Measurements from ENCODE around the gene PROCA1. TPM values are rescaled to one million over a fixed set of nuclear protein-coding genes. Genes with fewer than 3 reads are reported as not detected.

Gene PROCA1
- polyA plus RNA-seq, 4 donors: 2.3 to 5.4 (median 4.4) TPM

GRCh38 chr17:28702026-28702751 lies 9.5 kb downstream of the PROCA1 start:
- peaks cover 25 to 94% (median 38%) of the 10 kb centered on the region in 3 donors for H3K36me3 ChIP-seq (ENCODE audit: control insufficient read depth in 3 of 3, insufficient read depth in 2 of 3, low read depth in 1 of 3, low read length in 3 of 3)
- no peak overlapping the region for H3K4me3 ChIP-seq (ENCODE audit: low read depth in 1 of 3, low read length in 3 of 3)
- no peaks in the 10 kb centered on the region for H3K9me3 ChIP-seq (ENCODE audit: control insufficient read depth in 2 of 2, insufficient read depth in 1 of 2, low read depth in 1 of 2, low read length in 1 of 2)
- no peak for DNase-seq
- WGBS, 3 donors: 77 to 86% (median 80%) methylated on average over 10 of the region's 10 CpGs
- FAIRE-seq: no peak
- H3K4me1 ChIP-seq (ENCODE audit: control insufficient read depth in 3 of 3, insufficient read depth in 2 of 3, low read depth in 1 of 3, low read length in 2 of 3): peaks cover 0 to 34% (median 9%) of the 10 kb centered on the region in 3 donors
- no peak overlapping the region for H3K27ac ChIP-seq (ENCODE audit: low read depth in 1 of 3, low read length in 2 of 3)
- H3K27me3 ChIP-seq (ENCODE audit: control insufficient read depth in 3 of 3, insufficient read depth in 3 of 3, low read length in 3 of 3): no peaks in the 10 kb centered on the region

DNA sequence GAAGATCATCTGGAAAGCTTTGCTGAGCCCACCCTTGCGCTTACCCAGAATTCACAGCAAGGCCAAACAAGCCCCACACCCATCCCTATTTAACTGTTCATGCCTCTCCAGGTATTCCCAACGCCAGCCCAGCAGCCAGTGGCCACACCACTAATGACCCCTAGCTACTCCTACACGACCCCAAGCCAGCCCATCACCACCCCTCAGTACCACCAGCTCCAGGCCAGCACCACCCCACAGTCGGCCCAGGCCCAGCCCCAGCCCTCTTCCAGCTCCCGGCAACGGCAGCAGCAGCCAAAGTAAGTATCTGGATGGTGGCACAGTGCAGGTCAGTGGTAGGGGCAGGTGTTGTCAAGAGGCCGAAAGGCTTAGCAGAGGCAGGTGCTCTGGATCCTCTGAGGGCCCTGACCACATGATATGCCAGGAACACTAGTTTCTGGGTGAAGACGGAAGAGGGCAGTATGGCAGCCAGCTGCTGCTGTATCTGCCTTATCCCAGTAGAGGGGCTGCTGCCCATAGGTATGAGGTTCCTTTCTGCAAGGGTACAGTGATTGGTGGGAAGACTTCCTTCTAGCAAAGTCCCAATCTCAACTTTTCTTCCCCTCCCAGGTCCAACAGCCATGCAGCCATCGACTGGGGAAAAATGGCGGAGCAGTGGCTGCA lies 10.7 kb downstream of the PROCA1 start:
- no peak for FAIRE-seq
- WGBS, 3 donors: 91 to 93% (median 91%) methylated on average over 10 of the region's 10 CpGs
- peaks cover 29 to 98% (median 38%) of the 10 kb centered on the region in 3 donors for H3K36me3 ChIP-seq (ENCODE audit: control insufficient read depth in 3 of 3, insufficient read depth in 2 of 3, low read depth in 1 of 3, low read length in 3 of 3)

DNA sequence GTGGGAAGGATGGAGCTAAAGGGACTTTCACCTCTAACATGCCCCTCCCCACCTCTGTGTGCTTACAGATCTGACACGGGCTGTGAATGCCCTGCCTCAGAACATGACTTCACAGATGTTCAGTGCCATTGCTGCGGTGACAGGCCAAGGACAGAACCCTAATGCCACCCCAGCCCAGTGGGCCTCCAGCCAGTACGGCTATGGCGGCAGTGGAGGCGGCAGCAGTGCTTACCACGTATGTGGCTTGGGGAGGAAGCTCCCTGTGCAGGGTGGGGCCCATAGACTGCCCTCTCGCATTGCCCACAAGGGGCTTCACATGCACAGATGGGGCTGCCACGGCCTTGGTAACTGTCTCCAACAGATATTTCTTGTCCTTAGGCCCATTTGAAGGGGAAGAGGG lies 11.4 kb downstream of the PROCA1 start:
- H3K9me3 ChIP-seq (ENCODE audit: control insufficient read depth in 2 of 2, insufficient read depth in 1 of 2, low read depth in 1 of 2, low read length in 1 of 2): no peaks in the 10 kb centered on the region
- peaks cover 29 to 98% (median 43%) of the 10 kb centered on the region in 3 donors for H3K36me3 ChIP-seq (ENCODE audit: control insufficient read depth in 3 of 3, insufficient read depth in 2 of 3, low read depth in 1 of 3, low read length in 3 of 3)
- DNase-seq (peak in 1 of 2 donors; percentile 72), FAIRE-seq (no peak)
- H3K27me3 ChIP-seq (ENCODE audit: control insufficient read depth in 3 of 3, insufficient read depth in 3 of 3, low read length in 3 of 3): no peaks in the 10 kb centered on the region
- no peak overlapping the region for H3K4me3 ChIP-seq (ENCODE audit: low read depth in 1 of 3, low read length in 3 of 3)
- WGBS, 3 donors: 35 to 74% (median 58%) methylated on average over 8 of the region's 8 CpGs
- H3K4me1 ChIP-seq (ENCODE audit: control insufficient read depth in 3 of 3, insufficient read depth in 2 of 3, low read depth in 1 of 3, low read length in 2 of 3): peaks cover 0 to 42% (median 9%) of the 10 kb centered on the region in 3 donors
- H3K27ac ChIP-seq (ENCODE audit: low read depth in 1 of 3, low read length in 2 of 3): peak overlapping the region in 1 of 3 donors; percentile 22

More for the DNA sequence above, 10.7 kb downstream of the PROCA1 start:
- Histone ChIP-seq H3K4me3 (ENCODE audit: low read depth in 1 of 3, low read length in 3 of 3) (no peak overlapping the region), H3K4me1 (ENCODE audit: control insufficient read depth in 3 of 3, insufficient read depth in 2 of 3, low read depth in 1 of 3, low read length in 2 of 3) (peaks cover 0 to 42% (median 9%) of the 10 kb centered on the region in 3 donors), H3K9me3 (ENCODE audit: control insufficient read depth in 2 of 2, insufficient read depth in 1 of 2, low read depth in 1 of 2, low read length in 1 of 2) (no peaks in the 10 kb centered on the region), H3K27me3 (ENCODE audit: control insufficient read depth in 3 of 3, insufficient read depth in 3 of 3, low read length in 3 of 3) (no peaks in the 10 kb centered on the region), H3K27ac (ENCODE audit: low read depth in 1 of 3, low read length in 2 of 3) (no peak overlapping the region)
- no peak for DNase-seq

DNA sequence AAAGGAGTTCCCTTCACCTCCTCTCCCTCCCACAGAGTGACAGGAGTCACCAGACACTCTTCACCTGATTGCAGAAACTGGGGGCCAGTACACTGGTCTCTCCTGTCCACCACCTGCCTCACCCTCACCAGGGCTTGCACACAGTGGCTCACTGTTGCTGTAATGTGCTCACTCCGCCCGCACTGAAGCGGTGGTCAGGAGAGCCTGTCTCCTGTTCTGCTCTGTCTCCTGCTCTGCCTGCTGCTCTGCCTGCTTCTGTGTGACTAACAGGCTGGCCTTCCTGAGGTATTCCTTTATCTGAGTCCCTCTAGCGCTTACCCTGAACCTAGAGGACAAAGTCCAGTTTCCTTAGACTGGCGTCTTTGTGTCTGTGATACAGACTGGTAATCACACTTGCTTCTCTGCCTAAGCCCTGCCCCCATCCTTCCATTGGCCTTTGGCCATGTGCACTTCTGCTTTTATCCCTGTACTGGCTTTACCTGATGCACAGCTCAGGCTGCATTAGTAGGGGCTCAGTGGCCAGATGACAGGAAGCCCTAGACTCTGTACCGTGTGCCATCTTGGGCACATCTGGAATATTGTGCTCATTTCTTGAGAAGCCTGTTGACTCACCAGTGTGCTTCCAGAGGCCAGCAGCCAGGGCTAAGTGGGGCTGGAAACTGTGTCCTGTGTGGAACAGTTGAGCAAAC lies 13.3 kb downstream of the PROCA1 start:
- peaks cover 34 to 95% (median 46%) of the 10 kb centered on the region in 3 donors for H3K36me3 ChIP-seq (ENCODE audit: control insufficient read depth in 3 of 3, insufficient read depth in 2 of 3, low read depth in 1 of 3, low read length in 3 of 3)
- no peak overlapping the region for H3K4me3 ChIP-seq (ENCODE audit: low read depth in 1 of 3, low read length in 3 of 3)
- 11 to 66% (median 52%) methylated on average over 6 of the region's 6 CpGs for WGBS, 3 donors
- no peak for FAIRE-seq
- H3K4me1 ChIP-seq (ENCODE audit: control insufficient read depth in 3 of 3, insufficient read depth in 2 of 3, low read depth in 1 of 3, low read length in 2 of 3): peaks cover 0 to 42% (median 9%) of the 10 kb centered on the region in 3 donors
- peak; percentile 97 to 99 for DNase-seq
- peak overlapping the region; percentile 84 to 87 (median 86) for H3K27ac ChIP-seq (ENCODE audit: low read depth in 1 of 3, low read length in 2 of 3)
- H3K9me3 ChIP-seq (ENCODE audit: control insufficient read depth in 2 of 2, insufficient read depth in 1 of 2, low read depth in 1 of 2, low read length in 1 of 2): no peaks in the 10 kb centered on the region
- no peaks in the 10 kb centered on the region for H3K27me3 ChIP-seq (ENCODE audit: control insufficient read depth in 3 of 3, insufficient read depth in 3 of 3, low read length in 3 of 3)

- no peaks in the 10 kb centered on the region for H3K27me3 ChIP-seq (ENCODE audit: control insufficient read depth in 3 of 3, insufficient read depth in 3 of 3, low read length in 3 of 3)
- H3K9me3 ChIP-seq (ENCODE audit: control insufficient read depth in 2 of 2, insufficient read depth in 1 of 2, low read depth in 1 of 2, low read length in 1 of 2): no peaks in the 10 kb centered on the region
- no peak overlapping the region for H3K27ac ChIP-seq (ENCODE audit: low read depth in 1 of 3, low read length in 2 of 3)
- peaks cover 0 to 23% (median 2%) of the 10 kb centered on the region in 3 donors for H3K4me1 ChIP-seq (ENCODE audit: control insufficient read depth in 3 of 3, insufficient read depth in 2 of 3, low read depth in 1 of 3, low read length in 2 of 3)
- no peak for FAIRE-seq
- 94 to 100% (median 95%) methylated on average over 1 of the region's 1 CpG for WGBS, 3 donors
- no peak overlapping the region for H3K4me3 ChIP-seq (ENCODE audit: low read depth in 1 of 3, low read length in 3 of 3)
- H3K36me3 ChIP-seq (ENCODE audit: control insufficient read depth in 3 of 3, insufficient read depth in 2 of 3, low read depth in 1 of 3, low read length in 3 of 3): peaks cover 34 to 92% (median 36%) of the 10 kb centered on the region in 3 donors
- DNase-seq: no peak
Observed at GRCh38 chr17:28693869-28694268, 17.8 kb downstream of the PROCA1 start.

GRCh38 chr17:28689011-28689410 lies 22.7 kb downstream of the PROCA1 start:
- Histone ChIP-seq H3K9me3 (ENCODE audit: control insufficient read depth in 2 of 2, insufficient read depth in 1 of 2, low read depth in 1 of 2, low read length in 1 of 2) (no peaks in the 10 kb centered on the region), H3K4me3 (ENCODE audit: low read depth in 1 of 3, low read length in 3 of 3) (no peak overlapping the region), H3K27ac (ENCODE audit: low read depth in 1 of 3, low read length in 2 of 3) (no peak overlapping the region), H3K4me1 (ENCODE audit: control insufficient read depth in 3 of 3, insufficient read depth in 2 of 3, low read depth in 1 of 3, low read length in 2 of 3) (no peaks in the 10 kb centered on the region), H3K27me3 (ENCODE audit: control insufficient read depth in 3 of 3, insufficient read depth in 3 of 3, low read length in 3 of 3) (no peaks in the 10 kb centered on the region), H3K36me3 (ENCODE audit: control insufficient read depth in 3 of 3, insufficient read depth in 2 of 3, low read depth in 1 of 3, low read length in 3 of 3) (peaks cover 31 to 89% (median 48%) of the 10 kb centered on the region in 3 donors)
- WGBS, 3 donors: 98 to 100% (median 99%) methylated on average over 3 of the region's 3 CpGs
- no peak for FAIRE-seq
- DNase-seq: no peak

- H3K4me1 ChIP-seq (ENCODE audit: control insufficient read depth in 3 of 3, insufficient read depth in 2 of 3, low read depth in 1 of 3, low read length in 2 of 3): no peaks in the 10 kb centered on the region
- peaks cover 31 to 89% (median 48%) of the 10 kb centered on the region in 3 donors for H3K36me3 ChIP-seq (ENCODE audit: control insufficient read depth in 3 of 3, insufficient read depth in 2 of 3, low read depth in 1 of 3, low read length in 3 of 3)
- DNase-seq (peak; percentile 34 to 55), FAIRE-seq (no peak)
- WGBS, 3 donors: 57 to 85% (median 74%) methylated on average over 4 of the region's 4 CpGs
- no peak overlapping the region for H3K4me3 ChIP-seq (ENCODE audit: low read depth in 1 of 3, low read length in 3 of 3)
- H3K27me3 ChIP-seq (ENCODE audit: control insufficient read depth in 3 of 3, insufficient read depth in 3 of 3, low read length in 3 of 3): no peaks in the 10 kb centered on the region
- H3K9me3 ChIP-seq (ENCODE audit: control insufficient read depth in 2 of 2, insufficient read depth in 1 of 2, low read depth in 1 of 2, low read length in 1 of 2): no peaks in the 10 kb centered on the region
- no peak overlapping the region for H3K27ac ChIP-seq (ENCODE audit: low read depth in 1 of 3, low read length in 2 of 3)
Observed at GRCh38 chr17:28688481-28688880, 23.2 kb downstream of the PROCA1 start.

- DNase-seq (no peak), FAIRE-seq (no peak)
- Histone ChIP-seq H3K4me1 (ENCODE audit: control insufficient read depth in 3 of 3, insufficient read depth in 2 of 3, low read depth in 1 of 3, low read length in 2 of 3) (no peaks in the 10 kb centered on the region), H3K27me3 (ENCODE audit: control insufficient read depth in 3 of 3, insufficient read depth in 3 of 3, low read length in 3 of 3) (no peaks in the 10 kb centered on the region), H3K9me3 (ENCODE audit: control insufficient read depth in 2 of 2, insufficient read depth in 1 of 2, low read depth in 1 of 2, low read length in 1 of 2) (no peaks in the 10 kb centered on the region), H3K4me3 (ENCODE audit: low read depth in 1 of 3, low read length in 3 of 3) (no peak overlapping the region), H3K36me3 (ENCODE audit: control insufficient read depth in 3 of 3, insufficient read depth in 2 of 3, low read depth in 1 of 3, low read length in 3 of 3) (peaks cover 48 to 89% (median 65%) of the 10 kb centered on the region in 3 donors), H3K27ac (ENCODE audit: low read depth in 1 of 3, low read length in 2 of 3) (no peak overlapping the region)
- 90 to 93% (median 92%) methylated on average over 4 of the region's 4 CpGs for WGBS, 3 donors
Observed at GRCh38 chr17:28686296-28686695, 25.4 kb downstream of the PROCA1 start.

All from small intestine (tissue), 7 donors.